GM12864 (cell line): ENCODE measurements around the gene DNASE1L3.

ENCODE experiments used
- DNase-seq: peaks from one replicate; pipeline ENCODE4 v3.0.0-alpha.2; 2011; ENCODE audit warnings: low read depth
- H3K4me3 ChIP-seq: 2 replicates; pipeline ENCODE4 v1.5.1; 2011; ENCODE audit warnings: mild to moderate bottlenecking, low read depth, low read length, control low read depth
- TF ChIP-seq, protein P1 (sequence below): IDR thresholded peaks from 2 replicates; pipeline ENCODE4 v1.5.1; 2011; ENCODE audit warnings: low read depth, mild to moderate bottlenecking, moderate library complexity, low read length, control low read depth, inconsistent platforms; ENCODE audit errors: missing control alignments

DNASE1L3 gene, protein sequence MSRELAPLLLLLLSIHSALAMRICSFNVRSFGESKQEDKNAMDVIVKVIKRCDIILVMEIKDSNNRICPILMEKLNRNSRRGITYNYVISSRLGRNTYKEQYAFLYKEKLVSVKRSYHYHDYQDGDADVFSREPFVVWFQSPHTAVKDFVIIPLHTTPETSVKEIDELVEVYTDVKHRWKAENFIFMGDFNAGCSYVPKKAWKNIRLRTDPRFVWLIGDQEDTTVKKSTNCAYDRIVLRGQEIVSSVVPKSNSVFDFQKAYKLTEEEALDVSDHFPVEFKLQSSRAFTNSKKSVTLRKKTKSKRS

DNA sequence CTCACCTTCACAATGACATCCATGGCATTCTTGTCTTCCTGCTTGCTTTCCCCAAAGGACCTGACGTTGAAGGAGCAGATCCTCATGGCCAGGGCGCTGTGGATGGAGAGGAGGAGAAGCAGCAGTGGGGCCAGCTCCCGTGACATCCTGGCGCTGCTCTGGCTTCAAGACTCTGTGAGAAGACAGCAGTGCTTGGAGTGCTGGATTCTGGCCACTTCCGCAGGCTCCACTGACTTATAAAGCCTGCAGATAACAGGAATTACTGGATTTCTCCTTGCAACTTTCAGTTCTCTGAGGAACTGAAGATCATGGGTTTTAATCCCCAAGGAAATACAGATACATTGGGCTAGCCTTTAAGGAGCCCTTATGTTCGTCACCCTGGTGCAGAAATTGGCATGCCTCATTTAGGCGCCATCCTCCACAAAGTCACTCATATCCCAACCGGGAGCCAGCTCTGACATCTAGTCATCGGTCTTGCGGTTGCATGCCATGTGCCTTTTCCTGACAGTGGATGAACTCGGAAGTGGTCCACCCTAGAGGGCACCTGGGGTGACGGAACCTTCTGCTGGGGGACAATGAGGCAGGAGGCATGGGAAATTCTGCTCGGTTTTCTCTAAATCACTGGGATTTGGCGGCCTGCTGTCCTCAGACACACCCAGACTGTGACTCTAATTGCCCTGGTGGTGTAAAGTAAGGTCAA is at the start of gene DNASE1L3:
Gene DNASE1L3 (minus strand): TSS at position 212 of the 700 bp plus-strand sequence. CDS start 66 bp downstream, at position 146.
- no peak within 1 kb of the TSS for H3K4me3 ChIP-seq
- no peak for DNase-seq
- TF ChIP-seq, protein P1, sequence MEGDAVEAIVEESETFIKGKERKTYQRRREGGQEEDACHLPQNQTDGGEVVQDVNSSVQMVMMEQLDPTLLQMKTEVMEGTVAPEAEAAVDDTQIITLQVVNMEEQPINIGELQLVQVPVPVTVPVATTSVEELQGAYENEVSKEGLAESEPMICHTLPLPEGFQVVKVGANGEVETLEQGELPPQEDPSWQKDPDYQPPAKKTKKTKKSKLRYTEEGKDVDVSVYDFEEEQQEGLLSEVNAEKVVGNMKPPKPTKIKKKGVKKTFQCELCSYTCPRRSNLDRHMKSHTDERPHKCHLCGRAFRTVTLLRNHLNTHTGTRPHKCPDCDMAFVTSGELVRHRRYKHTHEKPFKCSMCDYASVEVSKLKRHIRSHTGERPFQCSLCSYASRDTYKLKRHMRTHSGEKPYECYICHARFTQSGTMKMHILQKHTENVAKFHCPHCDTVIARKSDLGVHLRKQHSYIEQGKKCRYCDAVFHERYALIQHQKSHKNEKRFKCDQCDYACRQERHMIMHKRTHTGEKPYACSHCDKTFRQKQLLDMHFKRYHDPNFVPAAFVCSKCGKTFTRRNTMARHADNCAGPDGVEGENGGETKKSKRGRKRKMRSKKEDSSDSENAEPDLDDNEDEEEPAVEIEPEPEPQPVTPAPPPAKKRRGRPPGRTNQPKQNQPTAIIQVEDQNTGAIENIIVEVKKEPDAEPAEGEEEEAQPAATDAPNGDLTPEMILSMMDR: no peak

DNA sequence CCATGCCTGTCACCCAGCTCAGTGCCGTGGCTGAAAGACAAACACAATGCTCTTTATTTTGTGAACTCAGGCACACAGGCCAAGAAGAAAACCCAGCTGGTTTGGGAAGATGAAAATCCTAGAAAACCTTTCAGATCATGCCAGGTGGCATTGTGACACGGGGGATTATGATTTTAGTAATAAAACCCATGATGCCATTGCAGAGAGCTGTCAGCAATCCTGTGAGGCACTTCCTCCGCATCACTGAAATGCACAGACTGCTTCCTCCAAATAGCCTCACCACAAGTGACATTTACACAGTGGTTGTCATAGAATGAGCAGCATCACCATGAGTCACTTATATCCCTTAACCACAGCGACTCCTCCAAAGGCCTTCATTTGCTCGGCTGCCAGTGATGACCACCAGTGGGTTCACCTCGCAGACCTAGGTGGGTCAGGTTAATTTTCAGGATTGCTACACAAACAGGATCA is 49.5 kb upstream of the DNASE1L3 start:
- no peak overlapping the region for H3K4me3 ChIP-seq
- no peak for DNase-seq
- TF ChIP-seq, protein P1: no peak

DNA sequence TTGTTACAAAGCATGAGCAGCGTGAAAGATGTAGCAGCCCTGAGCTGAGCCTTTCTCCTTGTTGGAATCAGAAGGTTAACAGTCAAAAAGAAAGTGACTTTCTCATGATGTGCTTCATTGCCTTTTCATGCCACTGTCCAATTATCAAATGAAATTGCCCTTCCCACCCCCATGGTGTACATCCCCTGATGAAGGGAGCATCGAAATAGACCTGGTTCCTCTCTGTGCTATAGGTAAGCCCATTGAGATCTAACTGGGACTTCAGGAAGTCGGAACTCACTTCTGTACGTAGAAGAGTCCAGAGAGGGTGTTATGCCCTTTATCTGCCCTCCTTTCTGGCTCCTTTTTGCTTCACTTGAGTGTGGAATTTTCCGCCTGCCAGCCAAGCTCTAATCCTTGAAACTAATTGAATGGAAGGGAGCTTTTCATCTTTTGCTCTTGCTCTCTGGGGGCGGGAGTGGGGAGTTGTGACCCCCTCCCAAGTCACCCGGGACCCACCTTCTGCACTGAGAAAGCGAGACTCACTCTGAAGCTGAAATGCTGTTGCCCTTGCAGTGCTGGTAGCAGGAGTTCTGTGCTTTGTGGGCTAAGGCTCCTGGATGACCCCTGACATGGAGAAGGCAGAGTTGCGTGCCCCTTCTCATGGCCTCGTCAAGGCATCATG is 47.8 kb upstream of the DNASE1L3 start:
- no peak for DNase-seq
- TF ChIP-seq, protein P1: no peak
- H3K4me3 ChIP-seq: no peak overlapping the region

DNA sequence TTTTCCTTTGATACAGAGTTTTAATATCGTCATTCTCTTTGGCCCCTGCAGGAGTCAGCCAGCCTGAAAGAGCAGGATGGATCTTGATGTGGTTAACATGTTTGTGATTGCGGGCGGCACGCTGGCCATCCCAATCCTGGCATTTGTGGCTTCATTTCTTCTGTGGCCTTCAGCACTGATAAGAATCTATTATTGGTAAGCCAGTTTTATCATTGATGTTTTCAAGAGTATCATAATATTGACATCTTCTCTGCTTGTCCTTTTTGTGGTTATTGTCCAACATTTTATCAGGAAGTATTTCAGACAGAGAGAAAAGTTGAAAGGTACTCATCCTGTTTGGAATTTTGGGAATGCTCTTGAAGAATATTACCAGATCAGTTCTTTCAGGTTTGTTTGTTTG is 45.7 kb upstream of the DNASE1L3 start:
- H3K4me3 ChIP-seq: no peak overlapping the region
- no peak for DNase-seq
- TF ChIP-seq, protein P1: no peak

DNA sequence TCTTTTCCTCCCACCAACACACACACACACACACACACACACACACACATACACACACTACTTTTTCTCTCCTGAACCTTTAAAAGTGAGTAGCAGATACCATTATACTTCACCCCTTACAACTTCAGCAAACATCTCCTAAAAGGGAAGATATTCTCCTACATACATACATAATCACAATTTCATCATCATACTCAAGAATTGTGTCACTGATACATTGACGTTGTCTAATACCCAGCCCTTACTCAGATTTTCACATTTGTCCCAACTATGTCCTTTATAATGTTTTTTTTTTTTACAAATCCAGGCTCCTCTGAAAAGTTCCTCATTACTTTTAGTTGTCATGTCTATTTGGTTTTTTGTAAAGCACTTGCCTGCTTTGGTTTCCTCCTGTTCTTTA is 45.3 kb upstream of the DNASE1L3 start:
- no peak overlapping the region for H3K4me3 ChIP-seq
- no peak for DNase-seq
- TF ChIP-seq, protein P1: no peak

DNA sequence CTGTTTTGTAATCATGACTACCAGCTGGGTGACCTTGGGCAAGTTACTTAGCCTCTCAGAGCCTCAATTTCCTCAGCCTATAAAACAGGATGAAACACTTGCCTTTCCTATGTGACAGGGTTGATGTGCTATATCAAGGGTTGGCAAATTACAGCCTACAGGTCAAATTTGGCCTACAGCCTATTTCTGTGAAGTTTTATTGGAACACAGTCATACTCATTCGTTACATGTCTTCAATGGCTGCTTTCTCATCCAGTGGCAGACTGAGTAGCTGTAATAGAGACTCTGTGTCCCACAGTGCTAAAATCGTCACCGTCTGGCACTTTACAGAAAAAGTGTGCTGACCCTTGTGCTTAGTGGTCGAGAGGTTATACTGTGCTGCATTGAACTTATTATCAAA is 43.4 kb upstream of the DNASE1L3 start:
- TF ChIP-seq, protein P1: no peak
- DNase-seq: no peak
- H3K4me3 ChIP-seq: no peak overlapping the region
